Measurements from ENCODE around the gene EML6.

EML6 gene

GRCh38 chr2:54887850-54888545 lies 164.5 kb downstream of the EML6 start:
- no peak for DNase-seq (ENCODE audit: low spot score)
- TF ChIP-seq CTCF (conservative IDR thresholded peaks at IDR 0.05; ENCODE audit: low read depth) = no peak
- ChIA-PET POLR2A (ENCODE audit: low non-redundant PET) (no interaction called here), CTCF (interaction anchor here (0.5 to 2.0 kb wide), 2 partner anchors 11 to 619 kb away, joined by 3 to 6 read pairs; no protein-coding TSS in a partner anchor)
- no peak overlapping the region for H3K27ac ChIP-seq

GRCh38 chr2:54889053-54889452 lies 165.6 kb downstream of the EML6 start:
- no peak for TF ChIP-seq CTCF (conservative IDR thresholded peaks at IDR 0.05; ENCODE audit: low read depth)
- POLR2A ChIA-PET (ENCODE audit: low non-redundant PET) = no interaction called here
- DNase-seq (ENCODE audit: low spot score) = no peak
- CTCF ChIA-PET = interaction anchor here (0.7 to 2.0 kb wide), 2 partner anchors 10 to 14 kb away, joined by 4 to 6 read pairs; no protein-coding TSS in a partner anchor
- H3K27ac ChIP-seq = no peak overlapping the region

- H3K27ac ChIP-seq = no peak overlapping the region
- no peak for TF ChIP-seq CTCF (conservative IDR thresholded peaks at IDR 0.05; ENCODE audit: low read depth)
- CTCF ChIA-PET = interaction anchor here (0.6 kb wide), 1 partner anchor 13 kb away, joined by 5 read pairs; no protein-coding TSS in a partner anchor
- DNase-seq (ENCODE audit: low spot score) = no peak
- POLR2A ChIA-PET (ENCODE audit: low non-redundant PET) = no interaction called here
These were observed 168.4 kb downstream of the EML6 start for GRCh38 chr2:54891909-54892308.

- no peak for TF ChIP-seq CTCF (conservative IDR thresholded peaks at IDR 0.05; ENCODE audit: low read depth)
- POLR2A ChIA-PET (ENCODE audit: low non-redundant PET) = no interaction called here
- CTCF ChIA-PET = no interaction called here
- H3K27ac ChIP-seq = no peak overlapping the region
- no peak for DNase-seq (ENCODE audit: low spot score)
These were observed 171.0 kb downstream of the EML6 start for GRCh38 chr2:54894467-54894866.

- ChIA-PET POLR2A (ENCODE audit: low non-redundant PET) (no interaction called here), CTCF (interaction anchor here (0.7 kb wide), 1 partner anchor 79 kb away, joined by 4 read pairs; no protein-coding TSS in a partner anchor)
- H3K27ac ChIP-seq = no peak overlapping the region
- no peak for DNase-seq (ENCODE audit: low spot score)
- no peak for TF ChIP-seq CTCF (conservative IDR thresholded peaks at IDR 0.05; ENCODE audit: low read depth)
These were observed 172.3 kb downstream of the EML6 start for GRCh38 chr2:54895730-54896129.

GRCh38 chr2:54897420-54898310 lies 174.2 kb downstream of the EML6 start:
- POLR2A ChIA-PET (ENCODE audit: low non-redundant PET) = interaction anchor here (0.5 kb wide), 1 partner anchor 274 kb away, joined by 11 read pairs; no protein-coding TSS in a partner anchor
- TF ChIP-seq CTCF (conservative IDR thresholded peaks at IDR 0.05; ENCODE audit: low read depth) = no peak
- CTCF ChIA-PET = no interaction called here
- no peak overlapping the region for H3K27ac ChIP-seq
- no peak for DNase-seq (ENCODE audit: low spot score)

All from RWPE1 (cell line).